Fibroblast of lung (primary cell): ENCODE data around the gene CA9. TPM values are rescaled to one million over a fixed set of nuclear protein-coding genes. Genes with fewer than 3 reads are reported as not detected.
"Not testable (repeated sequence)": the region's sequence is repeated elsewhere in the genome, so short reads cannot be mapped to it uniquely, and the experiment has no call there.

Experiments
- DNase-seq, 2 donors: peaks; one replicate each; pipeline versions ENCODE4 v3.0.0 to v3.0.0-alpha.2; 2010; ENCODE audit warnings: low read depth in 2 of 2
- H2AFZ ChIP-seq: 2 replicates; pipeline ENCODE4 v1.5.1; 2012; ENCODE audit warnings: low read length, control low read depth, inconsistent platforms
- H3K27ac ChIP-seq: 2 replicates; pipeline ENCODE4 v1.5.1; 2011; ENCODE audit warnings: low read length, control low read depth; ENCODE audit not compliant: insufficient read depth
- H3K27me3 ChIP-seq: 2 replicates; pipeline ENCODE4 v1.5.1; 2011; ENCODE audit warnings: mild to moderate bottlenecking, low read length; ENCODE audit not compliant: control insufficient read depth, insufficient read depth
- H3K36me3 ChIP-seq: 2 replicates; pipeline ENCODE4 v1.5.1; 2011; ENCODE audit warnings: low read length; ENCODE audit not compliant: control insufficient read depth, insufficient read depth
- H3K4me1 ChIP-seq: 2 replicates; pipeline ENCODE4 v1.5.1; 2011; ENCODE audit warnings: low read length; ENCODE audit not compliant: control insufficient read depth, insufficient read depth; ENCODE audit errors: extremely low read depth
- H3K4me2 ChIP-seq: 2 replicates; pipeline ENCODE4 v1.5.1; 2011; ENCODE audit warnings: low read length, control low read depth; ENCODE audit not compliant: insufficient read depth; ENCODE audit errors: extremely low read depth
- H3K4me3 ChIP-seq, 4 experiments: fragments of 200-600 bp in 1 of 4; sonication (generic) in 1 of 4; replicated peaks in 1 of 4; 2 replicates each; pipeline ENCODE4 v1.5.1; 2011 to 2016; ENCODE audit warnings: low read length in 4 of 4, low read depth in 3 of 4, mild to moderate bottlenecking in 3 of 4, control low read depth in 2 of 4, inconsistent platforms in 1 of 4, mixed read lengths in 1 of 4; ENCODE audit not compliant: insufficient read depth in 1 of 4; ENCODE audit errors: control extremely low read depth in 1 of 4
- H3K79me2 ChIP-seq: 2 replicates; pipeline ENCODE4 v1.5.1; 2012; ENCODE audit warnings: mild to moderate bottlenecking, low read length, inconsistent platforms; ENCODE audit not compliant: control insufficient read depth, insufficient read depth
- H3K9ac ChIP-seq: 2 replicates; pipeline ENCODE4 v1.5.1; 2011; ENCODE audit warnings: mild to moderate bottlenecking, low read length, control low read depth; ENCODE audit not compliant: insufficient read depth
- H3K9me3 ChIP-seq: 2 replicates; pipeline ENCODE4 v1.5.1; 2012; ENCODE audit warnings: low read depth, low read length; ENCODE audit not compliant: control insufficient read depth, insufficient read depth
- H4K20me1 ChIP-seq: 2 replicates; pipeline ENCODE4 v1.5.1; 2011; ENCODE audit warnings: low read length; ENCODE audit not compliant: control insufficient read depth, insufficient read depth; ENCODE audit errors: extremely low read depth
- CTCF ChIP-seq, 2 donors: IDR thresholded peaks in 1 of 2; conservative IDR thresholded peaks in 1 of 2; 1 replicate in 1 of 2; 2 replicates in 1 of 2; pipeline ENCODE4 v1.5.1; 2011 to 2012; ENCODE audit warnings: low read length in 2 of 2, control low read depth in 1 of 2, inconsistent platforms in 1 of 2, low read depth in 1 of 2, mild to moderate bottlenecking in 1 of 2
- EZH2 ChIP-seq: IDR thresholded peaks from 2 replicates; pipeline ENCODE4 v1.5.1; 2012; ENCODE audit warnings: low read length, control low read depth, mild to moderate bottlenecking; ENCODE audit errors: missing control alignments
- polyA plus RNA-seq, 2 donors: library from polyadenylated mRNA; depleted of rRNA in 1 of 2; stranded (reverse) in 1 of 2; unstranded in 1 of 2; fragments of >200 nt; gene quantifications; 2 replicates each; pipeline ENCODE4 v1.2.1, GENCODE V29; 2011 to 2012; ENCODE audit warnings: missing spikeins in 1 of 2
- total RNA-seq: library from RNA; depleted of rRNA; stranded (reverse); fragments of >200 nt; gene quantifications from 2 replicates; pipeline ENCODE4 v1.2.1, GENCODE V29; 2014

The CA9 gene
- total and polyA plus RNA-seq, 2 donors (not counting 1 experiment from before 2014, with no cell fraction given) = 0.17 to 0.59 TPM

GRCh38 chr9:35638751-35639150 lies 35.0 kb upstream of the CA9 start:
- not testable (repeated sequence) for H4K20me1 ChIP-seq, H3K9me3 ChIP-seq, H3K4me1 ChIP-seq, H3K36me3 ChIP-seq, H3K9ac ChIP-seq, H3K4me3 ChIP-seq, H2AFZ ChIP-seq, H3K27me3 ChIP-seq, H3K4me2 ChIP-seq, H3K79me2 ChIP-seq, H3K27ac ChIP-seq, DNase-seq

GRCh38 chr9:35639225-35639624 lies 34.5 kb upstream of the CA9 start:
- H3K36me3 ChIP-seq, H3K4me2 ChIP-seq, H3K9me3 ChIP-seq, H3K4me1 ChIP-seq, H3K4me3 ChIP-seq, H2AFZ ChIP-seq, H3K27ac ChIP-seq, H3K27me3 ChIP-seq, DNase-seq, H4K20me1 ChIP-seq, H3K9ac ChIP-seq, H3K79me2 ChIP-seq: not testable (repeated sequence)

GRCh38 chr9:35639631-35640030 lies 34.1 kb upstream of the CA9 start:
- H3K79me2 ChIP-seq = no peaks in the 10 kb centered on the region
- no peak overlapping the region for H2AFZ ChIP-seq
- no peaks in the 10 kb centered on the region for H4K20me1 ChIP-seq
- no peak overlapping the region for H3K27ac ChIP-seq
- no peak overlapping the region for H3K9ac ChIP-seq
- H3K4me2 ChIP-seq = no peak overlapping the region
- DNase-seq = no peak
- H3K4me1 ChIP-seq = no peaks in the 10 kb centered on the region
- H3K27me3 ChIP-seq = no peaks in the 10 kb centered on the region
- no peaks in the 10 kb centered on the region for H3K9me3 ChIP-seq
- TF ChIP-seq EZH2 (no peak), CTCF (conservative IDR thresholded peaks at IDR 0.05 in 1 of 2, IDR thresholded peaks at IDR 0.05 in 1 of 2; ENCODE audit: low read depth in 1 of 2, low read length in 2 of 2) (no peak)
- no peak overlapping the region for H3K4me3 ChIP-seq
- no peaks in the 10 kb centered on the region for H3K36me3 ChIP-seq

GRCh38 chr9:35640431-35640830 lies 33.3 kb upstream of the CA9 start:
- not testable (repeated sequence) for H3K4me1 ChIP-seq, H3K27ac ChIP-seq, H4K20me1 ChIP-seq, H3K27me3 ChIP-seq, H3K4me2 ChIP-seq, DNase-seq, H3K79me2 ChIP-seq, H3K4me3 ChIP-seq, H3K9me3 ChIP-seq, H2AFZ ChIP-seq, H3K36me3 ChIP-seq, H3K9ac ChIP-seq

GRCh38 chr9:35641478-35641877 lies 32.2 kb upstream of the CA9 start:
- H4K20me1 ChIP-seq, H3K36me3 ChIP-seq, H3K4me3 ChIP-seq, DNase-seq, H3K9ac ChIP-seq, H3K4me2 ChIP-seq, H3K4me1 ChIP-seq, H3K9me3 ChIP-seq, H3K27me3 ChIP-seq, H2AFZ ChIP-seq, H3K79me2 ChIP-seq, H3K27ac ChIP-seq: not testable (repeated sequence)
